Frontal cortex (tissue), 4 donors: ENCODE results near the gene GYPE. TPM values are rescaled to one million over a fixed set of nuclear protein-coding genes. Genes with fewer than 3 reads are reported as not detected.
"Not testable (repeated sequence)": the region's sequence is repeated elsewhere in the genome, so short reads cannot be mapped to it uniquely, and the experiment has no call there.

ENCODE experiments used
- DNase-seq, 2 donors: peaks; one replicate each; pipeline ENCODE4 v3.0.0; 2012; ENCODE audit warnings: low spot score in 2 of 2
- FAIRE-seq: peaks from 2 replicates; lab custom pipeline; 2012; peaks lifted over from hg19 to GRCh38; lab: Jason Lieb, UNC
- total RNA-seq: library from RNA; depleted of rRNA; stranded (reverse); fragments of >200 nt; gene quantifications from one replicate; pipeline ENCODE4 v1.2.3, GENCODE V29; 2014
- donor health status: control.
- donor health status: control.
- donor health status: control.

GYPE gene
- total RNA-seq, 1 donor from 2014 or later, result 1.2 TPM

DNA sequence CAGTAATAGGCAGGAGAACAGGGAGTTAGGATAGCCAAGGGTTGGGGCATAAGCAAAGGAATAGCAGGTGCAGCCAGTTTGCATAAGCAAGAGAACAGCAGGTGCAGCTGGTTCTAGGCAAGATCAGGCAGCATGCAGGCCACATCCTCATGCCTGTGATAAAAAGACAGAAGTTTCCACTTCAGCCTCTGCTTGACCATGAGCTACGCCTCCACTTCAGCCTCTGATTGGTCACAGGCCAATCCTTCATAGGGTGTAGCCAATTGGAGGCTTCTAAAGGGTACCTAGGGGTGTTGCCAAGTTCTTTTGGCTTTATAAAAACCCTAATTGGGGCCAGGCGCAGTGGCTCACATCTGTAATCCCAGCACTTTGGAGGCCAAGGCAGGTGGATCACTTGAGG is 30.0 kb downstream of the GYPE start:
- DNase-seq, FAIRE-seq: not testable (repeated sequence)

GRCh38 chr4:143870523-143871268 is 34.7 kb downstream of the GYPE start:
- FAIRE-seq, DNase-seq: not testable (repeated sequence)

DNA sequence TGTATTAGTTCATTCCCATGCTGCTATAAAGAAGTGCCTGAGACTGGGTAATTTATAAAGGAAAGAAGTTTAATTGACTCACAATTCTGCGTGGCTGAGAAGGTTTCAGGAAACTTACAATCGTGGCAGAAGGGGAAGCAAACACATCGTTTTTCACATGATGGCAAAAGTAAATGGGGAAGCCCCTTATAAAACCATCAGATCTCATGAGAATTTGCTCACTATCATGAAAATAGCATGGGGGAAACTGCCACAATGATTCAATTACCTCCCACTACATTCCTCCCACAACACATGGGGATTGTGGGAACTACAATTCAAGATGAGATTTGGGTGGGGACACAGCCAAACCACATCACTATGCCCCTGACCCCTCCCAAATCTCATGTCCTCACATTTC is 35.4 kb downstream of the GYPE start:
- FAIRE-seq, DNase-seq: not testable (repeated sequence)

DNA sequence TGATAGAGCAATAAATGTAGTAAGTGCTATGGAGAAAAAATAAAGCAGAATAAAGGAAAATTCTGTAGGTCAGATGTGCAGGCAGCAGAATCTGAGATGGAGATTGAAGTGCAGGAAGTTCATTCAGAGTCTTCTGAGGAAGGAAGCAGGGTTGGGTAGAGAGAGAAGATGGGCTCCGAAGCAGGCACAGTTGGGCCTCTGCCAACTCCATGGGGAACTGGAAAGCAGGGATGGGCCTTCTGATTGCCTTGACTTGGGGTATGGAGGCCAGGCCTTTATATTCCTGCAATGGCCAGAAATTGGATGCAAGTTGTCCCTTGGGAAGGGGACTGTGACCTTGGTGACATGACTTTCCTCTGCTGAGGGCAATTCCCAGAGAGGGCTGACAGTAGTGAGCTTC is 42.6 kb downstream of the GYPE start:
- not testable (repeated sequence) for FAIRE-seq

GRCh38 chr4:143858456-143858855 is 46.9 kb downstream of the GYPE start:
- FAIRE-seq (no peak), DNase-seq (no peak)

More for the DNA sequence above, 42.6 kb downstream of the GYPE start:
- not testable (repeated sequence) for DNase-seq

GRCh38 chr4:143857391-143858336 is 47.7 kb downstream of the GYPE start:
- not testable (repeated sequence) for FAIRE-seq

GRCh38 chr4:143856017-143856557 is 49.3 kb downstream of the GYPE start:
- not testable (repeated sequence) for FAIRE-seq, DNase-seq

More at GRCh38 chr4:143857391-143858336, 47.7 kb downstream of the GYPE start:
- not testable (repeated sequence) for DNase-seq

DNA sequence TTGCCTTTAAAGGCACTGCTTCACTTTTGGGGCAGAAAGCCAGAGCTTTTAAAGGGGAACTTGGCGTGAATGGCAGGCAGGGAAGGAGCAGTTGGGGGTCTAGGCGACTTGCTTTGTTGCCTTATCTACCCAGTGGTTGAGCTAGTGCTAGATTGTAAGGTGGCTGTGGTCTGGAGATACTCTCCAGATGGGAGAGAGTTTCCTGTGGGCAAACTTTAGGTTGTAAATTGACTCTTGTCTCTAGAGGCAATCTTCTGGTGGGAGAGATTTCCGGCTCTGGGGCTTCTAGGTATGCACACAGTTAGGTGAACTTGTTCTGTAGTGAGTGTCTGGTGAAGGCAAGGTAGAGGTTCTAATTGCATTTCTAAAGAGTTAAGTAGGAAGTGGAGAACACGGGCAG is 50.7 kb downstream of the GYPE start:
- not testable (repeated sequence) for FAIRE-seq

GRCh38 chr4:143849296-143849695 is 56.1 kb downstream of the GYPE start:
- not testable (repeated sequence) for DNase-seq, FAIRE-seq

More for the DNA sequence above, 50.7 kb downstream of the GYPE start:
- DNase-seq, result not testable (repeated sequence)

GRCh38 chr4:143843506-143843832 is 61.9 kb downstream of the GYPE start:
- DNase-seq, FAIRE-seq: not testable (repeated sequence)

DNA sequence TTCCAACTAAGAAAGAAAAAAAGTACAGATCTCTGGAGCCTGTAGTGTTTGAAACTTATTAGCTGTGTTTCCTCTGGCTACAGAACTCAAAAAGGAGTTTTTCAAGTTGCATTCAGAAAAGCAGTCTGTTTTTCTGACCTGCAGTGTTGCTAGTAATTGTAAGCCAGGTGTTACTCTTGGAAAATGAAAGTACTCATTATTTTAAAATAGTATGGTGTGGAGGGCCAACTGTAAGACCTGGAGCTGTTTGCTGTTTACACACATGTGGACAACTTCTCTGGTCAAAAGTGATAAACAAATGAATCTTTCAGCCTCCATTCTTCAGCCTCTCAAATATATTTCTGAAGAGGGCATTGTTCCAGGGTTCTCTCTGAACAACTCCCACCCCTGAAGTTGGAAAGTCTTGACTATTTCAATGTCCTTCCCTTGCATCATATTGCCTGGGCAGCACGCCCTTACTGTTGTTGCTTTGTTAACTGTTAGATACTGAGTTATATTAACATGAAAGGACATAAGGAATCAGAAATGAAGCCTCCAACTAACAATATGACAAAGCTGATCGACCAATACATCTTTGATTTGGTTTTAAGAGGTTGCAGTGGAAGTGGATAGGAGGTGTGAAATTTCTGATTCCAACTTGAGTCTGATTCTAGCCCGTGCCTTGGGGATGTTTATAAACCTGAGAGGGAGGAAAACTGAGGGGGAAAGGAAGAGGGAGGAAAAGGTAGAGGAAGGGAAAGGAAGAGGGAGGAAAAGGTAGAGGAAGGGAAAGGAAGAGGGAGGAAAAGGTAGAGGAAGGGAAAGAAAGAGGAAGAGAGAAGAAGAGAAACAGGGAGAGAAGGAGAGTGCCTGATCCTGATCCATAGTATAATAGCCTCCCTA is 62.5 kb downstream of the GYPE start:
- not testable (repeated sequence) for FAIRE-seq, DNase-seq

DNA sequence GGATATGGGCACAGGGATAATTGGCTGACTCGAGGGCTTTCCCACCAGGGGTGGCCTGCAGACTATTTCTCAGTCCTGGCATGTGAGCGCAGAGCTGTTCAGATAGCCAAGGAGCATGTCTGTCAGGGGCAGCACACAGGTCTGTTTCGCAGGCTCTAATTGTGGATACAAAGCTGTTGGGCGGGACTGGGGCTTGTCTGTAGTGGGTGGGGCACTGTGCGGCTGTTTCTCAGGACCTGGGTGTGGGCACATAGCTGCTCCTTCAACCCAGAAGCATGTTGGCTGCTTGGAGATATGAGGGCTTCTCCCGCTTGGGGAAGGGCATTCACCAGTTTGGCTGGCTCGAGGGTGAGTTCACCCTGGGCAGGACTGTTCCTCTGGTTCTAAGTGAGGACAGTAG is 65.9 kb downstream of the GYPE start:
- not testable (repeated sequence) for FAIRE-seq

DNA sequence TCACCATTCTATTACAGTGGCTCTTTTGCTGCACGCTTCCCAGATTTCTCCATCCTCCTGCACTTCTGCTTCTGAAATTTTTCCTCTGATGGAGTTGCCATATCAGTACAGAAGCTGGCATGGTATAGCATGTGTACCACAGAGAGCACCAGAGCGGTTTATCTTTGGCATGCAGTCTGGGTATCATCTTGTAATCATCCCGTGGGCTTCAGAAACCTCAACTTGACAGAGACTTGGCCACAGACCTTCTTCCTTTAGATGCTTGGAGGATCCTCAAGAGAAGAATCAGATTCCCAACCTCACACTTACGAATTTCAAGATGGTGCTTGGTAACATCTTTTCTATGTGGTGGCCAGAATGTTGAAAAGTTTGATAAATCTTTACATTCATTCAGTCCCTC is 71.2 kb downstream of the GYPE start:
- FAIRE-seq, DNase-seq: not testable (repeated sequence)

More for the DNA sequence above, 65.9 kb downstream of the GYPE start:
- DNase-seq, result not testable (repeated sequence)

DNA sequence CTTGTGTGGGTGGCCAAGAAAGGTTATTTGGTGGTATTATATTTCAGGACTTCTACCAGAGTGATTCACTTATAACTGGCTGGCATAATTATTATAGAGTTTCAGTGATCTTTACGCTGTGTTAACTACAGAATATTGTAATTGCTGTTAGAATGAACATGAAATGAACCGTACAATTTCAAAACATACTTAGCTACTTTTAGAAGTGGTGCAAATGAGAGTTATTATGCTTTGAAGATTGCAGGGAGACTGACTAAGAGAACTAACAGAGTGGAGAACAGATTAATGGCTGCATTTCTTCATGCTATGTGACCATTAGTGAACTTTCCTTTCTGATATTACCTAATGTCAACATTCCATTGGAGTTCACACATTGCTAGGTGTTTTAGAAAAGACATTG is 71.7 kb downstream of the GYPE start:
- not testable (repeated sequence) for FAIRE-seq, DNase-seq

GRCh38 chr4:143830576-143830975 is 74.8 kb downstream of the GYPE start:
- DNase-seq, FAIRE-seq: not testable (repeated sequence)

- DNase-seq, FAIRE-seq: not testable (repeated sequence)
Observed at GRCh38 chr4:143829239-143829620, 76.1 kb downstream of the GYPE start.
